Mesenteric fat pad (tissue), 1 donor: ENCODE measurements around the gene WDHD1. TPM values are rescaled to one million over a fixed set of nuclear protein-coding genes. Genes with fewer than 3 reads are reported as not detected.
"Not testable (repeated sequence)": the region's sequence is repeated elsewhere in the genome, so short reads cannot be mapped to it uniquely, and the experiment has no call there.

ENCODE experiments used
- DNase-seq: peaks from one replicate; pipeline ENCODE4 v3.0.0-alpha.2; 2020; ENCODE audit warnings: low spot score
- total RNA-seq: library from RNA; stranded (reverse); fragmentation: NEBNext Ultra II Directional; extraction: Animal tissue kit (Norgen Biotek cat#: 25700); gene quantifications from one replicate; pipeline ENCODE4 v1.2.1, GENCODE V29; 2021
- donor health status: DM: yes; HTN: yes; CAD: no.

The WDHD1 gene
- total RNA-seq, 1 donor from 2014 or later, result 3.6 TPM

DNA sequence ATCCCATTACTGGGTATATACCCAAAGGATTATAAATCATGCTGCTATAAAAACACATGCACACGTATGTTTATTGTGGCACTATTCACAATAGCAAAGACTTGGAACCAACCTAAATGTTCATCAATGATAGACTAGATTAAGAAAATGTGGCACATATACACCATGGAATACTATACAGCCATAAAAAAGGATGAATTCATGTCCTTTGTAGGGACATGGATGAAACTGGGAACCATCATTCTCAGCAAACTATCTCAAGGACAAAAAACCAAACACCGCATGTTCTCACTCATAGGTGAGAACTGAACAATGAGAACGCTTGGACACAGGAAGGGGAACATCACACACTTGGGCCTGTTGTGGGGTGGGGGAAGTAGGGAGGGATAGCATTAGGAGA is 73.3 kb downstream of the WDHD1 start:
- not testable (repeated sequence) for DNase-seq

DNA sequence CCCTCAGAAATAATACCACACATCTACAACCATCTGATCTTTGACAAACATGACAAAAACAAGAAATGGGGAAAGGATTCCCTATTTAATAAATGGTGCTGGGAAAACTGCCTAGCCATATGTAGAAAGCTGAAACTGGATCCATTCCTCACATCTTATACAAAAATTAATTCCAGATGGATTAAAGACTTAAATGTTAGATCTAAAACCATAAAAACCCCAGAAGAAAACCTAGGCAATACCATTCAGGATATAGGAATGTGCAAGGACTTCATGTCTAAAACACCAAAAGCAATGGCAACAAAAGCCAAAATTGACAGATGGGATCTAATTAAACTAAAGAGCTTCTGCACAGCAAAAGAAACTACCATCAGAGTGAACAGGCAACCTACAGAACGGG is 74.1 kb downstream of the WDHD1 start:
- DNase-seq, result not testable (repeated sequence)

GRCh38 chr14:54947230-54947629 is 79.7 kb downstream of the WDHD1 start:
- DNase-seq, result no peak

- no peak for DNase-seq
Measured at GRCh38 chr14:54946500-54946899, 80.4 kb downstream of the WDHD1 start.

GRCh38 chr14:54944737-54945391 is 82.0 kb downstream of the WDHD1 start:
- DNase-seq, result no peak

- no peak for DNase-seq
Measured at GRCh38 chr14:54942913-54943312, 84.0 kb downstream of the WDHD1 start.

GRCh38 chr14:54936816-54937215 is 90.1 kb downstream of the WDHD1 start:
- DNase-seq, result no peak

- no peak for DNase-seq
Measured at GRCh38 chr14:54935958-54936357, 90.9 kb downstream of the WDHD1 start.

GRCh38 chr14:54935100-54935499 is 91.8 kb downstream of the WDHD1 start:
- DNase-seq, result no peak

DNA sequence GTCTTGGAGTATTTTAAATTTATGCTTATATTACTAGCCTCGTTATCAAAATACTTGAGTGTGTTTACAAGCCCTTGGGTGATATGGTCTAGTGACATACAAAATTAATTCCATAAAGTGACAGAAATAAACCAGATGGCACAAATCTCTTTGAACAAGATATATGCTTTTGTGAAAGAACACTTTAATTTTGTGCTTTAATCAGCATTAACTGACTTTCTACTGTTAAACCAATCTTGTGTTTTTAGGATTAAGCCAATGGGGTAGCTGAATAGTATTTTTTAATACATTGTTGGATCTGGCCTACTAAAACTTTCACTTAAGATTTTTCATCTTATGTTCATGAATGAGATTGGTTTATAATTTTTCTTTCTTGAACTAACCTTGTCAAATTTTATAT is 93.9 kb downstream of the WDHD1 start:
- no peak for DNase-seq

- no peak for DNase-seq
Measured at GRCh38 chr14:54931598-54932340, 95.1 kb downstream of the WDHD1 start.

DNA sequence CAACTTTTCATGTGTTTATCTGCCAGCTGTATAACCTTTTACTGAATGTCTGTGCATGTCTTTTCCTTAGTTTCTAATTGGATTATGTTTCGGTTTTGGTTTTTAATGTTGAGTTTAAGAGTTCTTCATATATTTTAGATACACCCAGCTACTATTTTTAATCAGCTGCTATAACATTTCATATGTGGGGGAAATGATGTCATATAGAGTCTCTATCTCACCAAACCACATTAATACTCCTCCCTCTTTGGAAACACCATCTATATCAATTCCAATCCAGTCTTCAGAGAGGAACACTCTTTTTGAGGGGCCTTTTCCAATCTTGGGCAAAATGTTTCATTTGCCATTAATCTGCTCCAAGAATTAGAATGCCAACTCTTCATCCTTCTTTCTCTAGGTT is 95.8 kb downstream of the WDHD1 start:
- DNase-seq, result no peak

- no peak for DNase-seq
Measured at GRCh38 chr14:54929556-54929955, 97.3 kb downstream of the WDHD1 start.

DNA sequence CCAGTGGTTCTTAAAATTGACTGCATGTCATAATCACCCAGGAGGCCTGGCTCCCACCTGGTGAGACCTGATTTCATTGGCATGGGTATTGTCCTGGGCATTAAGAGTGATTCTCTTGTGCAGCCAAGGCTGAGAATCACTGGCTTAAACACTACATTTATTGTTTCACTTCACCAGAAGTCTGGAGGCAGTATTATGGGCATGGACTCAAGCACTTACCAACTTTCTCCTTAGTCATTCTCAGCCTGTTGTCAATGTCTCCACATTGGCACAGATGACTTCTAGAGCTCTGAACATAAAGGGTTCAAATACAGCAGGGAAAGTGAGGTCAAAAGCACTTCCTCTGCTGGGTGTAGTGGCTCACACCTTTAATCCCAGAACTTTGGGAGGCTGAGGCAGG is 98.7 kb downstream of the WDHD1 start:
- DNase-seq, result no peak

DNA sequence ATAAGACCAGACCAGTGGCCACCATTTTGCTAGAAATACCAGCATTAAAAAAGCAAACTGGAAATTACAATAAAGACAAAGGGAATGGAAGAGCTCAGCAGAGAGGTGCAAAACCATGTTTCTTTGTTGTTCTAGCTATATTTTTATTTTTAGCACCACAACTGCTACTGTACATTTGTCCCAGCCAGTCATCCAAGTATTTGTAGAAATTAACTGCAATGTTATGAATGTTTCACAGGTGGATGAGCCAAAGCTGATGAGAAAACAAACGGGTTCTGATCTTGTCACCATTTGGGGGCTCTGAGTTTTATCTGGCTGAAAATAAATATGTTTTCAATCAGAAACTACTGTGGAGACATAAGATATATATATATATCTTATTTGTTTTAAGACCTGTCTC is 99.3 kb downstream of the WDHD1 start:
- DNase-seq, result no peak

DNA sequence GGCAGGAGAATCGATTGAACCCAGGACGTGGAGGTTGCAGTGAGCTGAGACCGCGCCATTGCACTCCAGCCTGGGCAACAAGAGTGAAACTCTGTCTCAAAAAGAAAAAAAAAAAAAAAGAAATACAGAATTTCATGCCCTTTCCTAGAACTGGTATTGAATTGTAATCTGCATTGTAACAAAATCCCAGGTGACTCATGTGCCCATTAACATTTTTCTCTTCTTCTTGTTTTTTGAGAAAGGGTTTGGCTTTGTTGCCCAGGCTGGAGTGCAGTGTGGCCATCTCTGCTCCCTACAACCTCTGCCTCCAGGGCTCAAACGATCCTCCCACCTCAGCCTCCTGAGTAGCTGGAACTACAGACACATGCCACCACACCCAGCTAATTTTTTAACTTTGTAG is 100.3 kb downstream of the WDHD1 start:
- not testable (repeated sequence) for DNase-seq

GRCh38 chr14:54922598-54922997 is 104.3 kb downstream of the WDHD1 start:
- no peak for DNase-seq

DNA sequence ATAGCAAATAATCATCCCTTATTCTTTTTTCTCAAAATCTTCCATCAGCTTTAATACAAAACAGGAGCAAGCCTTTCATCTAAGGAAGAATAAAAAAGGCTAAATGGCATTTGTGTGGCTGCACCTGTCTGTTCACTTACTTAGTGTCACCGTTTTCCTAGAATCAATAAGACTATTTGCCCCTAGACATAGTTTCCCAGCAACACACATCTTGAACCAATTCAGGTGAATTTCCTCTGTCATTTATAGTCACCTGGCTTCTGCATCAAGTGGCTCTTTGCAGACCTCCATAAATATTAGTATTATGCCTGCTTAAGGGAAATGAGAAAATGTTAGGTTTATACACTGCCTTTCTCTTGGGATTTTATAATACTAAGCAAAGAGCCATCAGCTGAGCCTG is 106.8 kb downstream of the WDHD1 start:
- no peak for DNase-seq

- no peak for DNase-seq
Measured at GRCh38 chr14:54919330-54919729, 107.6 kb downstream of the WDHD1 start.

GRCh38 chr14:54918427-54918826 is 108.5 kb downstream of the WDHD1 start:
- no peak for DNase-seq

GRCh38 chr14:54916101-54916500 is 110.8 kb downstream of the WDHD1 start:
- no peak for DNase-seq

- no peak for DNase-seq
Measured at GRCh38 chr14:54909817-54910558, 116.9 kb downstream of the WDHD1 start.
